Sigmoid colon (tissue), 7 donors: ENCODE results near the gene TOMM34. TPM values are rescaled to one million over a fixed set of nuclear protein-coding genes. Genes with fewer than 3 reads are reported as not detected.

Experiments
- DNase-seq: peaks from one replicate; pipeline ENCODE4 v3.0.0-alpha.2; 2019
- H3K27ac ChIP-seq, 4 donors: fragments of 200-600 bp; sonication (generic); one replicate each; pipeline ENCODE4 v1.5.1; 2016 to 2019; ENCODE audit warnings: mild to moderate bottlenecking in 1 of 4
- H3K27me3 ChIP-seq, 3 donors: fragments of 200-600 bp; sonication (generic); one replicate each; pipeline ENCODE4 v1.5.1; 2019; ENCODE audit warnings: mild to moderate bottlenecking in 1 of 3
- H3K36me3 ChIP-seq, 4 donors: fragments of 200-600 bp; sonication (generic); one replicate each; pipeline ENCODE4 v1.5.1; 2016 to 2019
- H3K4me1 ChIP-seq, 4 donors: fragments of 200-600 bp; sonication (generic); one replicate each; pipeline ENCODE4 v1.5.1; 2017 to 2019
- H3K4me3 ChIP-seq, 4 donors: fragments of 200-600 bp; sonication (generic); one replicate each; pipeline ENCODE4 v1.5.1; 2017 to 2019; ENCODE audit warnings: mild to moderate bottlenecking in 2 of 4, moderate library complexity in 1 of 4
- H3K9me3 ChIP-seq, 4 donors: fragments of 200-600 bp in 3 of 4; sonication (generic) in 3 of 4; one replicate each; pipeline versions ENCODE4 v1.5.1 to v1.6.1; 2013 to 2019
- CTCF ChIP-seq, 4 experiments: fragments of 450-650 bp in 3 of 4; fragments of 200-600 bp in 1 of 4; IDR thresholded peaks; one replicate each; pipeline ENCODE4 v1.5.1; 2016 to 2019; ENCODE audit warnings: antibody characterized with exemption in 4 of 4, mild to moderate bottlenecking in 3 of 4, moderate library complexity in 2 of 4
- EP300 ChIP-seq, 4 donors: sonication (generic); formaldehyde crosslinking; IDR thresholded peaks; one replicate each; pipeline ENCODE4 v1.6.1; 2017; ENCODE audit warnings: antibody characterized with exemption in 4 of 4
- POLR2A ChIP-seq, 2 donors: fragments of 450-650 bp; IDR thresholded peaks; one replicate each; pipeline ENCODE4 v1.6.1; 2016; ENCODE audit warnings: antibody characterized with exemption in 2 of 2, mild to moderate bottlenecking in 2 of 2, moderate library complexity in 2 of 2
- POLR2AphosphoS5 ChIP-seq, 4 donors: sonication (generic); formaldehyde crosslinking; IDR thresholded peaks; one replicate each; pipeline ENCODE4 v1.6.1; 2017; ENCODE audit warnings: antibody characterized with exemption in 4 of 4
- WGBS, 2 donors: extraction: QIAGEN DNeasy Blood & Tissue Kit; methylation state at CpG; one replicate each; pipeline ENCODE4 v1.1.7; 2013; 5-methylcytosine and 5-hydroxymethylcytosine counted together
- intact Hi-C: fragments of 100-400 bp; cut with DNase I; formaldehyde crosslinking; loops from one replicate; pipeline ENCODE4 v1.15.1; 2023
- polyA plus RNA-seq, 3 donors: library from polyadenylated mRNA; stranded (reverse); fragments of 200-250 nt; gene quantifications; one replicate each; pipeline ENCODE4 v1.2.3, GENCODE V29; 2013
- total RNA-seq, 4 donors: library from RNA; depleted of rRNA; stranded (reverse); fragments of >200 nt; gene quantifications; one replicate each; pipeline ENCODE4 v1.1.0, GENCODE V29; 2016
- donor health status: healthy with polysubstance abuse.
- donor health status: Bipolar disorder and iron deficiency.
- donor health status: healthy.

The TOMM34 gene
- total and polyA plus RNA-seq, 7 donors = 7.2 to 27.3 (median 9.2) TPM

GRCh38 chr20:44966030-44966961 is 6.1 kb upstream of the TOMM34 start, which contains the start of gene STK4:
TSS of gene STK4 (plus strand) at chr20:44966512. CDS start at chr20:44966569, 57 bp downstream.
- TF ChIP-seq EP300 (IDR thresholded peaks at IDR 0.05) = peak in 1 of 4 donors; percentile 65
- TF ChIP-seq CTCF (IDR thresholded peaks at IDR 0.05) = peak; percentile 15 to 47 (median 42)
- peak; percentile 91 to 98 (median 96) for TF ChIP-seq POLR2AphosphoS5 (IDR thresholded peaks at IDR 0.05)
- peak; percentile 83 to 91 for TF ChIP-seq POLR2A (IDR thresholded peaks at IDR 0.05)
- Histone ChIP-seq H3K36me3 (no peaks in the 10 kb centered on the region), H3K4me3 (peak within 1 kb of the TSS; percentile 59 to 82 (median 80)), H3K4me1 (peaks cover 0 to 40% (median 32%) of the 10 kb centered on the region in 4 donors), H3K27me3 (no peaks in the 10 kb centered on the region), H3K27ac (peak within 1 kb of the TSS; percentile 83 to 85 (median 85)), H3K9me3 (no peaks in the 10 kb centered on the region)
- intact Hi-C loops = loop anchor here (10.0 kb wide), 2 partner anchors 439 to 491 kb away; partner anchors contain the start of genes DBNDD2 and TTPAL
- 1% methylated on average over 68 of the region's 68 CpGs for WGBS, 2 donors
- peak; percentile 95 for DNase-seq

- Histone ChIP-seq H3K27me3 (no peaks in the 10 kb centered on the region), H3K4me3 (peak overlapping the region; percentile 59 to 82 (median 80)), H3K27ac (peak overlapping the region; percentile 83 to 85 (median 85)), H3K9me3 (no peaks in the 10 kb centered on the region), H3K4me1 (peaks cover 0 to 44% (median 32%) of the 10 kb centered on the region in 4 donors), H3K36me3 (no peaks in the 10 kb centered on the region)
- no peak for TF ChIP-seq CTCF (IDR thresholded peaks at IDR 0.05)
- TF ChIP-seq EP300 (IDR thresholded peaks at IDR 0.05) = no peak
- TF ChIP-seq POLR2AphosphoS5 (IDR thresholded peaks at IDR 0.05) = no peak
- TF ChIP-seq POLR2A (IDR thresholded peaks at IDR 0.05) = no peak
- DNase-seq = no peak
- 23 to 52% methylated on average over 5 of the region's 5 CpGs for WGBS, 2 donors
- intact Hi-C loops = loop anchor here (10.0 kb wide), 2 partner anchors 439 to 491 kb away; partner anchors contain the start of genes DBNDD2 and TTPAL
These were observed 5.4 kb upstream of the TOMM34 start for GRCh38 chr20:44965651-44966029.

GRCh38 chr20:44963325-44964215 is 3.4 kb upstream of the TOMM34 start:
- no peak overlapping the region for H3K27ac ChIP-seq
- TF ChIP-seq POLR2A (IDR thresholded peaks at IDR 0.05) = no peak
- TF ChIP-seq POLR2AphosphoS5 (IDR thresholded peaks at IDR 0.05) = no peak
- no peak for TF ChIP-seq CTCF (IDR thresholded peaks at IDR 0.05)
- H3K4me3 ChIP-seq = no peak overlapping the region
- 77 to 87% methylated on average over 4 of the region's 4 CpGs for WGBS, 2 donors
- H3K9me3 ChIP-seq = no peaks in the 10 kb centered on the region
- peaks cover 0 to 44% (median 35%) of the 10 kb centered on the region in 4 donors for H3K4me1 ChIP-seq
- intact Hi-C loops = loop anchor here (5.0 to 10.0 kb wide), 3 partner anchors 76 to 489 kb away; partner anchors contain the start of genes DBNDD2, TTPAL and YWHAB
- no peak for DNase-seq
- H3K27me3 ChIP-seq = no peaks in the 10 kb centered on the region
- H3K36me3 ChIP-seq = no peaks in the 10 kb centered on the region

- Histone ChIP-seq H3K4me3 (no peak overlapping the region), H3K27me3 (no peaks in the 10 kb centered on the region), H3K36me3 (no peaks in the 10 kb centered on the region), H3K4me1 (peaks cover 0 to 38% (median 28%) of the 10 kb centered on the region in 4 donors), H3K9me3 (no peaks in the 10 kb centered on the region), H3K27ac (no peak overlapping the region)
- intact Hi-C loops = loop anchor here (5.0 to 10.0 kb wide), 3 partner anchors 75 to 488 kb away; partner anchors contain the start of genes DBNDD2, TTPAL and YWHAB
- TF ChIP-seq POLR2A (IDR thresholded peaks at IDR 0.05) (no peak), CTCF (IDR thresholded peaks at IDR 0.05) (no peak), EP300 (IDR thresholded peaks at IDR 0.05) (no peak), POLR2AphosphoS5 (IDR thresholded peaks at IDR 0.05) (no peak)
- no peak for DNase-seq
- 93 to 96% methylated on average over 3 of the region's 3 CpGs for WGBS, 2 donors
These were observed 2.3 kb upstream of the TOMM34 start for GRCh38 chr20:44962483-44962882.
